ENCODE results near the gene FHIP1A. TPM values are rescaled to one million over a fixed set of nuclear protein-coding genes. Genes with fewer than 3 reads are reported as not detected.
"Not testable (repeated sequence)": the region's sequence is repeated elsewhere in the genome, so short reads cannot be mapped to it uniquely, and the experiment has no call there.

The FHIP1A gene
- total and polyA plus RNA-seq, 2 donors (not counting 3 experiments of a cell fraction or from before 2014, with no cell fraction given): 0.19 to 0.58 TPM

DNA sequence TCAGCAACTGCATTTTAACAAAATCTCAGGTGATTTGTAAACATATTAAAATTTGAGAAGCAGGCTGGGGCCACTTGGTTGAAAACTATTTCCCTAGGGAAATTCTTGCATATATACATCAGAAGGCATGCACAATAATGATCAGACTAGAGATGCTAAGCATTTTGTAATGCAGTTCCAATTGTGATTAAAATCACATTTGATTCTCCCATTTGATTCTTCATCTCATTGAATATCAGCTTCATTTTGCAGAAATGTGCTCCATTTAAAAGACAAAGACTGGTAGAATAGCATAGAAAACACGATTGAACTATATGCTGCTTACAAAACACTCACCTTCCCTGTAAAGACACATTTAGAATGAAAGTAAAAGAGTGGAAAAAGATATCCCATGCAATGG lies 32.4 kb upstream of the FHIP1A start:
- H3K9me1 ChIP-seq (replicated peaks; ENCODE audit: control insufficient read depth, extremely low read depth, insufficient read depth, low read length): no peaks in the 10 kb centered on the region
- no peak for TF ChIP-seq MYC (IDR thresholded peaks at IDR 0.05; ENCODE audit: low read depth, low read length)
- no TSS peak for BruUV-seq (replicated peaks)

GRCh38 chr4:151389311-151389710 lies 19.7 kb upstream of the FHIP1A start:
- Histone ChIP-seq H3K9me3 (replicated peaks; ENCODE audit: control insufficient read depth, insufficient read depth, low read length) (no peaks in the 10 kb centered on the region), H3K9me1 (replicated peaks; ENCODE audit: control insufficient read depth, extremely low read depth, insufficient read depth, low read length) (no peaks in the 10 kb centered on the region), H3K79me2 (ENCODE audit: control insufficient read depth, insufficient read depth, low read length) (no peaks in the 10 kb centered on the region), H3K27me3 (ENCODE audit: control insufficient read depth in 2 of 2, insufficient read depth in 2 of 2, low read length in 2 of 2) (no peaks in the 10 kb centered on the region), H3K36me3 (ENCODE audit: control insufficient read depth in 2 of 2, extremely low read depth in 1 of 2, insufficient read depth in 2 of 2, low read length in 2 of 2) (no peaks in the 10 kb centered on the region), H4K20me1 (replicated peaks; ENCODE audit: control insufficient read depth, extremely low read depth, insufficient read depth, low read length) (no peaks in the 10 kb centered on the region), H3K9ac (replicated peaks; ENCODE audit: extremely low read depth, insufficient read depth, low read length) (no peak overlapping the region), H3K4me3 (replicated peaks in 1 of 3; ENCODE audit: insufficient read depth in 1 of 3, low read depth in 1 of 3, low read length in 3 of 3) (no peak overlapping the region), H3K4me2 (ENCODE audit: insufficient read depth, low read length) (no peak overlapping the region), H3K4me1 (ENCODE audit: control insufficient read depth, extremely low read depth, insufficient read depth, low read length) (no peaks in the 10 kb centered on the region), H2AFZ (ENCODE audit: low read depth, low read length) (no peak overlapping the region), H3K27ac (ENCODE audit: insufficient read depth, low read depth, low read length) (no peak overlapping the region)
- POLR2A ChIA-PET: no interaction called here
- CTCF ChIA-PET: interaction anchor here (1.0 kb wide), 1 partner anchor 9 kb away, joined by 4 read pairs; no protein-coding TSS in a partner anchor
- TF ChIP-seq CTCF (IDR thresholded peaks at IDR 0.05; ENCODE audit: extremely low read depth in 1 of 2, insufficient read depth in 1 of 2, low read depth in 1 of 2, low read length in 2 of 2) (no peak), FOS (IDR thresholded peaks at IDR 0.05; ENCODE audit: borderline replicate concordance, insufficient read depth, low read length) (no peak), POLR2AphosphoS5 (IDR thresholded peaks at IDR 0.05; ENCODE audit: insufficient read depth, low read depth, low read length) (no peak), GATA2 (IDR thresholded peaks at IDR 0.05; ENCODE audit: insufficient read depth, insufficient read length, low read depth, low read length) (no peak), EZH2 (IDR thresholded peaks at IDR 0.05; ENCODE audit: borderline replicate concordance, low read depth, low read length, severe bottlenecking) (no peak)
- TF ChIP-seq, protein P1, sequence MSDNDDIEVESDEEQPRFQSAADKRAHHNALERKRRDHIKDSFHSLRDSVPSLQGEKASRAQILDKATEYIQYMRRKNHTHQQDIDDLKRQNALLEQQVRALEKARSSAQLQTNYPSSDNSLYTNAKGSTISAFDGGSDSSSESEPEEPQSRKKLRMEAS (IDR thresholded peaks at IDR 0.05; ENCODE audit: insufficient read depth, insufficient read length): no peak
- dilution Hi-C loops (cut with MboI; ENCODE audit: extremely low pct_ligation_motif_present, low sequenced_read_pairs): no loop called here
- FAIRE-seq (no peak), DNase-seq (ENCODE audit: low read depth, low spot score) (no peak)
- intact Hi-C loops (cut with micrococcal nuclease): no loop called here
- no TSS peak for BruUV-seq (replicated peaks)

More for the DNA sequence above, 32.4 kb upstream of the FHIP1A start:
- no peak for FAIRE-seq
- Histone ChIP-seq H3K4me2 (ENCODE audit: insufficient read depth, low read length) (no peak overlapping the region), H3K27ac (ENCODE audit: insufficient read depth, low read depth, low read length) (no peak overlapping the region), H4K20me1 (replicated peaks; ENCODE audit: control insufficient read depth, extremely low read depth, insufficient read depth, low read length) (no peaks in the 10 kb centered on the region), H2AFZ (ENCODE audit: low read depth, low read length) (no peak overlapping the region), H3K9ac (replicated peaks; ENCODE audit: extremely low read depth, insufficient read depth, low read length) (no peak overlapping the region), H3K4me1 (ENCODE audit: control insufficient read depth, extremely low read depth, insufficient read depth, low read length) (no peaks in the 10 kb centered on the region), H3K9me3 (replicated peaks; ENCODE audit: control insufficient read depth, insufficient read depth, low read length) (no peaks in the 10 kb centered on the region), H3K36me3 (ENCODE audit: control insufficient read depth in 2 of 2, extremely low read depth in 1 of 2, insufficient read depth in 2 of 2, low read length in 2 of 2) (no peaks in the 10 kb centered on the region), H3K27me3 (ENCODE audit: control insufficient read depth in 2 of 2, insufficient read depth in 2 of 2, low read length in 2 of 2) (peaks cover 0 to 2% of the 10 kb centered on the region in 2 experiments), H3K4me3 (replicated peaks in 1 of 3; ENCODE audit: insufficient read depth in 1 of 3, low read depth in 1 of 3, low read length in 3 of 3) (no peak overlapping the region), H3K79me2 (ENCODE audit: control insufficient read depth, insufficient read depth, low read length) (no peaks in the 10 kb centered on the region)
- ChIA-PET CTCF (no interaction called here), POLR2A (no interaction called here)
- intact Hi-C loops (cut with micrococcal nuclease) (no loop called here), dilution Hi-C loops (cut with MboI; ENCODE audit: extremely low pct_ligation_motif_present, low sequenced_read_pairs) (no loop called here)
- no peak for DNase-seq (ENCODE audit: low read depth, low spot score)

DNA sequence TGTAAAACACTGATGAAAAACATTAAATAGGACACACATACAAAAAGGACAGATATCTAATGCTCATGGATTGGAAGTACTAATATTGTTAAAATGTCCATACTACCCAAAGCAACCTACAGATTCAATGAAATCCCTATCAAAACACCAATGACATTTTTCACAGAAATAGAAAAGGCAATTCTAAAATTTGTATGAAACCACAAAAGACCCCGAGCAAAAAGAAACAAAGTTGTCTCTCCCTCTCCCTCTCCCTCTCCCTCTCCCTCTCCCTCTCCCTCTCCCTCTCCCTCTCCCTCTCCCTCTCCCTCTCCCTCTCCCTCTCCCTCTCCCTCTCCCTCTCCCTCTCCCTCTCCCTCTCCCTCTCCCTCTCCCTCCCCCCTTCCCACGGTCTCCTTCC lies 19.2 kb upstream of the FHIP1A start:
- H3K9me3 ChIP-seq (replicated peaks; ENCODE audit: control insufficient read depth, insufficient read depth, low read length); BruUV-seq (replicated peaks); H3K4me1 ChIP-seq (ENCODE audit: control insufficient read depth, extremely low read depth, insufficient read depth, low read length); H3K9ac ChIP-seq (replicated peaks; ENCODE audit: extremely low read depth, insufficient read depth, low read length); H4K20me1 ChIP-seq (replicated peaks; ENCODE audit: control insufficient read depth, extremely low read depth, insufficient read depth, low read length); H3K9me1 ChIP-seq (replicated peaks; ENCODE audit: control insufficient read depth, extremely low read depth, insufficient read depth, low read length); H3K4me2 ChIP-seq (ENCODE audit: insufficient read depth, low read length); intact Hi-C loops (cut with micrococcal nuclease); FAIRE-seq; H3K36me3 ChIP-seq (ENCODE audit: control insufficient read depth in 2 of 2, extremely low read depth in 1 of 2, insufficient read depth in 2 of 2, low read length in 2 of 2); H3K27me3 ChIP-seq (ENCODE audit: control insufficient read depth in 2 of 2, insufficient read depth in 2 of 2, low read length in 2 of 2); POLR2A ChIA-PET; H3K79me2 ChIP-seq (ENCODE audit: control insufficient read depth, insufficient read depth, low read length); H3K27ac ChIP-seq (ENCODE audit: insufficient read depth, low read depth, low read length); H3K4me3 ChIP-seq (replicated peaks in 1 of 3; ENCODE audit: insufficient read depth in 1 of 3, low read depth in 1 of 3, low read length in 3 of 3); H2AFZ ChIP-seq (ENCODE audit: low read depth, low read length); DNase-seq (ENCODE audit: low read depth, low spot score); CTCF ChIA-PET; dilution Hi-C loops (cut with MboI; ENCODE audit: extremely low pct_ligation_motif_present, low sequenced_read_pairs): not testable (repeated sequence)
